ENCODE results near the gene PCDHB11.
"Not testable (repeated sequence)": the region's sequence is repeated elsewhere in the genome, so short reads cannot be mapped to it uniquely, and the experiment has no call there.

PCDHB11 gene

GRCh38 chr5:141199359-141200235, at the start of gene PCDHB11:
TSS of gene PCDHB11 (plus strand) at chr5:141199627. CDS start at chr5:141199775, 148 bp downstream.
- Histone ChIP-seq H3K27ac (ENCODE audit: low read depth, low read length) (no peak within 1 kb of the TSS), H3K9me3 (ENCODE audit: control insufficient read depth, insufficient read depth, low read length) (peaks cover 6% of the 10 kb centered on the region), H3K36me3 (ENCODE audit: control insufficient read depth, insufficient read depth, low read length) (no peaks in the 10 kb centered on the region), H3K27me3 (ENCODE audit: control insufficient read depth, insufficient read depth, low read length) (peaks cover 19% of the 10 kb centered on the region), H3K4me3 (ENCODE audit: low read depth, low read length) (no peak within 1 kb of the TSS), H3K9ac (ENCODE audit: low read depth, low read length) (no peak within 1 kb of the TSS), H3K4me1 (ENCODE audit: control insufficient read depth, insufficient read depth, low read length) (no peaks in the 10 kb centered on the region)

- Histone ChIP-seq H3K27me3 (ENCODE audit: control insufficient read depth, insufficient read depth, low read length) (no peaks in the 10 kb centered on the region), H3K4me1 (ENCODE audit: control insufficient read depth, insufficient read depth, low read length) (no peaks in the 10 kb centered on the region), H3K9me3 (ENCODE audit: control insufficient read depth, insufficient read depth, low read length) (peaks cover 9% of the 10 kb centered on the region; the same call in 1 of the 2 replicates), H3K36me3 (ENCODE audit: control insufficient read depth, insufficient read depth, low read length) (no peaks in the 10 kb centered on the region), H3K27ac (ENCODE audit: low read depth, low read length) (no peak within 1 kb of the TSS), H3K9ac (ENCODE audit: low read depth, low read length) (no peak within 1 kb of the TSS), H3K4me3 (ENCODE audit: low read depth, low read length) (no peak within 1 kb of the TSS)
Measured at GRCh38 chr5:141149812-141150211, 49.6 kb upstream of the PCDHB11 start, which contains the start of gene PCDHB6. TSS of gene PCDHB6 (plus strand) at chr5:141150057. CDS start at chr5:141150258, 201 bp downstream.

GRCh38 chr5:141150224-141150992, 49.0 kb upstream of the PCDHB11 start:
- Histone ChIP-seq H3K9ac (ENCODE audit: low read depth, low read length) (no peak overlapping the region), H3K4me1 (ENCODE audit: control insufficient read depth, insufficient read depth, low read length) (no peaks in the 10 kb centered on the region), H3K9me3 (ENCODE audit: control insufficient read depth, insufficient read depth, low read length) (peaks cover 9% of the 10 kb centered on the region; the same call in 1 of the 2 replicates), H3K27me3 (ENCODE audit: control insufficient read depth, insufficient read depth, low read length) (no peaks in the 10 kb centered on the region), H3K27ac (ENCODE audit: low read depth, low read length) (no peak overlapping the region), H3K36me3 (ENCODE audit: control insufficient read depth, insufficient read depth, low read length) (no peaks in the 10 kb centered on the region), H3K4me3 (ENCODE audit: low read depth, low read length) (no peak overlapping the region)

GRCh38 chr5:141150993-141151325, 48.5 kb upstream of the PCDHB11 start:
- Histone ChIP-seq H3K4me1 (ENCODE audit: control insufficient read depth, insufficient read depth, low read length) (no peaks in the 10 kb centered on the region), H3K36me3 (ENCODE audit: control insufficient read depth, insufficient read depth, low read length) (no peaks in the 10 kb centered on the region), H3K4me3 (ENCODE audit: low read depth, low read length) (no peak overlapping the region), H3K27ac (ENCODE audit: low read depth, low read length) (no peak overlapping the region), H3K9me3 (ENCODE audit: control insufficient read depth, insufficient read depth, low read length) (peaks cover 9% of the 10 kb centered on the region; the same call in 1 of the 2 replicates), H3K9ac (ENCODE audit: low read depth, low read length) (no peak overlapping the region), H3K27me3 (ENCODE audit: control insufficient read depth, insufficient read depth, low read length) (no peaks in the 10 kb centered on the region)

GRCh38 chr5:141151632-141152031, 47.8 kb upstream of the PCDHB11 start:
- not testable (repeated sequence) for H3K27ac ChIP-seq (ENCODE audit: low read depth, low read length); H3K27me3 ChIP-seq (ENCODE audit: control insufficient read depth, insufficient read depth, low read length); H3K4me1 ChIP-seq (ENCODE audit: control insufficient read depth, insufficient read depth, low read length); H3K9me3 ChIP-seq (ENCODE audit: control insufficient read depth, insufficient read depth, low read length); H3K36me3 ChIP-seq (ENCODE audit: control insufficient read depth, insufficient read depth, low read length); H3K4me3 ChIP-seq (ENCODE audit: low read depth, low read length); H3K9ac ChIP-seq (ENCODE audit: low read depth, low read length)

GRCh38 chr5:141152096-141152495, 47.3 kb upstream of the PCDHB11 start:
- not testable (repeated sequence) for H3K36me3 ChIP-seq (ENCODE audit: control insufficient read depth, insufficient read depth, low read length); H3K9me3 ChIP-seq (ENCODE audit: control insufficient read depth, insufficient read depth, low read length)

GRCh38 chr5:141155540-141156374, 43.7 kb upstream of the PCDHB11 start:
- no peak overlapping the region for H3K27ac ChIP-seq (ENCODE audit: low read depth, low read length)
- no peak overlapping the region for H3K4me3 ChIP-seq (ENCODE audit: low read depth, low read length)
- H3K27me3 ChIP-seq (ENCODE audit: control insufficient read depth, insufficient read depth, low read length): no peaks in the 10 kb centered on the region
- H3K9me3 ChIP-seq (ENCODE audit: control insufficient read depth, insufficient read depth, low read length): peaks cover 2% of the 10 kb centered on the region; the same call in 1 of the 2 replicates
- no peak overlapping the region for H3K9ac ChIP-seq (ENCODE audit: low read depth, low read length)
- H3K4me1 ChIP-seq (ENCODE audit: control insufficient read depth, insufficient read depth, low read length): no peaks in the 10 kb centered on the region
- no peaks in the 10 kb centered on the region for H3K36me3 ChIP-seq (ENCODE audit: control insufficient read depth, insufficient read depth, low read length)

More at GRCh38 chr5:141152096-141152495, 47.3 kb upstream of the PCDHB11 start:
- H3K27ac ChIP-seq (ENCODE audit: low read depth, low read length); H3K4me1 ChIP-seq (ENCODE audit: control insufficient read depth, insufficient read depth, low read length); H3K27me3 ChIP-seq (ENCODE audit: control insufficient read depth, insufficient read depth, low read length); H3K4me3 ChIP-seq (ENCODE audit: low read depth, low read length); H3K9ac ChIP-seq (ENCODE audit: low read depth, low read length): not testable (repeated sequence)

- not testable (repeated sequence) for H3K9me3 ChIP-seq (ENCODE audit: control insufficient read depth, insufficient read depth, low read length); H3K36me3 ChIP-seq (ENCODE audit: control insufficient read depth, insufficient read depth, low read length); H3K4me3 ChIP-seq (ENCODE audit: low read depth, low read length); H3K9ac ChIP-seq (ENCODE audit: low read depth, low read length); H3K27ac ChIP-seq (ENCODE audit: low read depth, low read length); H3K4me1 ChIP-seq (ENCODE audit: control insufficient read depth, insufficient read depth, low read length); H3K27me3 ChIP-seq (ENCODE audit: control insufficient read depth, insufficient read depth, low read length)
Measured at GRCh38 chr5:141157356-141157755, 42.1 kb upstream of the PCDHB11 start.

- not testable (repeated sequence) for H3K36me3 ChIP-seq (ENCODE audit: control insufficient read depth, insufficient read depth, low read length); H3K9me3 ChIP-seq (ENCODE audit: control insufficient read depth, insufficient read depth, low read length); H3K27ac ChIP-seq (ENCODE audit: low read depth, low read length); H3K4me1 ChIP-seq (ENCODE audit: control insufficient read depth, insufficient read depth, low read length); H3K9ac ChIP-seq (ENCODE audit: low read depth, low read length); H3K4me3 ChIP-seq (ENCODE audit: low read depth, low read length); H3K27me3 ChIP-seq (ENCODE audit: control insufficient read depth, insufficient read depth, low read length)
Measured at GRCh38 chr5:141157901-141158300, 41.5 kb upstream of the PCDHB11 start.

- Histone ChIP-seq H3K27me3 (ENCODE audit: control insufficient read depth, insufficient read depth, low read length) (no peaks in the 10 kb centered on the region), H3K9me3 (ENCODE audit: control insufficient read depth, insufficient read depth, low read length) (peaks cover 6% of the 10 kb centered on the region), H3K9ac (ENCODE audit: low read depth, low read length) (no peak within 1 kb of the TSS), H3K27ac (ENCODE audit: low read depth, low read length) (no peak within 1 kb of the TSS), H3K36me3 (ENCODE audit: control insufficient read depth, insufficient read depth, low read length) (no peaks in the 10 kb centered on the region), H3K4me1 (ENCODE audit: control insufficient read depth, insufficient read depth, low read length) (no peaks in the 10 kb centered on the region), H3K4me3 (ENCODE audit: low read depth, low read length) (no peak within 1 kb of the TSS)
Measured at GRCh38 chr5:141172381-141173204, 26.8 kb upstream of the PCDHB11 start, which contains the start of gene PCDHB7. TSS of gene PCDHB7 (plus strand) at chr5:141172644. CDS start at chr5:141172836, 192 bp downstream.

Measured in HUES48 (cell line).